GM23338 (cell line): ENCODE results near the gene P2RX7. TPM values are rescaled to one million over a fixed set of nuclear protein-coding genes. Genes with fewer than 3 reads are reported as not detected.

ENCODE experiments used
- ATAC-seq: fragments of 200-7000 bp; cut with Tn5 transposase; 3 replicates; pipeline ENCODE4 v1.9.1; 2020
- DNase-seq: peaks from one replicate; pipeline ENCODE4 v3.0.0-alpha.2; 2015; ENCODE audit warnings: low spot score
- H2AFZ ChIP-seq: fragments of 200-600 bp; sonication (generic); 2 replicates; pipeline ENCODE4 v1.8.0; 2016; ENCODE audit warnings: antibody characterized with exemption, mild to moderate bottlenecking, moderate library complexity
- H3F3A ChIP-seq: fragments of 200-600 bp; sonication (generic); replicated peaks from 2 replicates; pipeline ENCODE4 v1.8.0; 2017; ENCODE audit warnings: antibody characterized with exemption, mixed run types, low read depth
- H3K27ac ChIP-seq: fragments of 200-600 bp; sonication (generic); 2 replicates; pipeline ENCODE4 v1.6.1; 2016; ENCODE audit warnings: low read depth
- H3K27me3 ChIP-seq: fragments of 200-600 bp; sonication (generic); 2 replicates; pipeline ENCODE4 v1.8.0; 2016; ENCODE audit warnings: mild to moderate bottlenecking, mixed run types, moderate library complexity; ENCODE audit not compliant: insufficient read depth
- H3K36me3 ChIP-seq: fragments of 200-600 bp; sonication (generic); 2 replicates; pipeline ENCODE4 v1.8.0; 2016; ENCODE audit warnings: mild to moderate bottlenecking; ENCODE audit not compliant: insufficient read depth
- H3K4me1 ChIP-seq: fragments of 200-600 bp; sonication (generic); 2 replicates; pipeline ENCODE4 v1.8.0; 2016; ENCODE audit warnings: mild to moderate bottlenecking, moderate library complexity; ENCODE audit not compliant: insufficient read depth
- H3K4me2 ChIP-seq: fragments of 200-600 bp; sonication (generic); 2 replicates; pipeline ENCODE4 v1.7.1; 2017; ENCODE audit warnings: mixed run types
- H3K4me3 ChIP-seq: fragments of 200-600 bp; sonication (generic); 2 replicates; pipeline ENCODE4 v1.6.1; 2016; ENCODE audit warnings: mixed run types
- H3K79me2 ChIP-seq: fragments of 200-600 bp; sonication (generic); replicated peaks from 2 replicates; pipeline ENCODE4 v1.8.0; 2017; ENCODE audit warnings: mild to moderate bottlenecking; ENCODE audit not compliant: insufficient read depth
- H3K9me2 ChIP-seq: fragments of 200-600 bp; sonication (generic); 2 replicates; pipeline ENCODE4 v1.8.0; 2017; ENCODE audit not compliant: insufficient read depth
- H4K20me1 ChIP-seq: fragments of 200-600 bp; sonication (generic); replicated peaks from 2 replicates; pipeline ENCODE4 v1.8.0; 2017; ENCODE audit warnings: mild to moderate bottlenecking; ENCODE audit not compliant: insufficient read depth
- H3K27ac Mint-ChIP-seq: 2 replicates; pipeline ENCODE4 v1.8.0; 2020; ENCODE audit warnings: inconsistent platforms, mild to moderate bottlenecking, moderate library complexity, mixed read lengths
- H3K27me3 Mint-ChIP-seq: 3 replicates; pipeline ENCODE4 v1.8.0; 2022; ENCODE audit warnings: low read depth, mild to moderate bottlenecking, moderate library complexity, mixed read lengths, inconsistent platforms; ENCODE audit not compliant: insufficient read depth, poor library complexity
- H3K36me3 Mint-ChIP-seq: 3 replicates; pipeline ENCODE4 v1.8.0; 2021; ENCODE audit warnings: low read depth, mild to moderate bottlenecking, inconsistent platforms, moderate library complexity, mixed read lengths
- H3K4me1 Mint-ChIP-seq: 3 replicates; pipeline ENCODE4 v1.8.0; 2020; ENCODE audit warnings: mild to moderate bottlenecking, inconsistent platforms, mixed read lengths
- H3K4me3 Mint-ChIP-seq: 3 replicates; pipeline ENCODE4 v1.8.0; 2021; ENCODE audit warnings: moderate library complexity, mild to moderate bottlenecking, inconsistent platforms, mixed read lengths
- H3K9me3 Mint-ChIP-seq: 3 replicates; pipeline ENCODE4 v1.8.0; 2020; ENCODE audit warnings: moderate library complexity, mild to moderate bottlenecking, inconsistent platforms, mixed read lengths
- CREB1 ChIP-seq: fragments of 250-450 bp; sonication (Bioruptor Pico); IDR thresholded peaks from 2 replicates; pipeline ENCODE4 v1.5.0; 2020; ENCODE audit warnings: low read depth, mild to moderate bottlenecking, moderate library complexity
- EZH2 ChIP-seq: fragments of 200-600 bp; sonication (generic); IDR thresholded peaks from one replicate; pipeline ENCODE4 v1.8.0; 2017; ENCODE audit warnings: antibody characterized with exemption, mild to moderate bottlenecking, low read depth; ENCODE audit not compliant: unreplicated experiment
- EZH2phosphoT487 ChIP-seq: fragments of 200-600 bp; sonication (generic); IDR thresholded peaks from one replicate; pipeline ENCODE4 v1.8.1; 2018; ENCODE audit warnings: antibody characterized with exemption; ENCODE audit not compliant: unreplicated experiment
- JUNB ChIP-seq: IDR thresholded peaks from one replicate; pipeline ENCODE4 v1.6.1; 2016; ENCODE audit warnings: antibody characterized with exemption; ENCODE audit not compliant: unreplicated experiment
- NANOG ChIP-seq: IDR thresholded peaks from 2 replicates; pipeline ENCODE4 v1.6.1; 2016; ENCODE audit warnings: antibody characterized with exemption, borderline replicate concordance
- POLR2AphosphoS5 ChIP-seq: IDR thresholded peaks from 2 replicates; pipeline ENCODE4 v1.6.1; 2016; ENCODE audit warnings: antibody characterized with exemption, low read depth
- STAT1 ChIP-seq: IDR thresholded peaks from one replicate; pipeline ENCODE4 v1.6.1; 2016; ENCODE audit warnings: antibody characterized with exemption; ENCODE audit not compliant: unreplicated experiment
- ZNF114 ChIP-seq: fragments of 250-450 bp; sonication (Bioruptor Pico); IDR thresholded peaks from 2 replicates; pipeline ENCODE4 v1.5.0; 2020; ENCODE audit warnings: mild to moderate bottlenecking, moderate library complexity
- ZNF331 ChIP-seq: fragments of 250-450 bp; sonication (Bioruptor Pico); IDR thresholded peaks from 2 replicates; pipeline ENCODE4 v1.5.0; 2020; ENCODE audit warnings: low read depth, mild to moderate bottlenecking, moderate library complexity
- polyA plus RNA-seq: library from polyadenylated mRNA; unstranded; fragments of >200 nt; fragmentation: Nextera tagmentation; extraction: Ambion mirVana; gene quantifications from 2 replicates; pipeline ENCODE4 v1.2.1, GENCODE V29; 2016
- total RNA-seq: library from RNA; depleted of rRNA; stranded (reverse); fragments of >200 nt; shearing (Covaris generic); gene quantifications from 2 replicates; pipeline ENCODE4 v1.2.3, GENCODE V29; 2014
- TF ChIP-seq, protein P1 (sequence below): IDR thresholded peaks from 2 replicates; pipeline ENCODE4 v1.6.1; 2016; ENCODE audit warnings: antibody characterized with exemption
- TF ChIP-seq, protein P2 (sequence below): fragments of 250-450 bp; sonication (Bioruptor Pico); IDR thresholded peaks from 2 replicates; pipeline ENCODE4 v1.5.0; 2020; ENCODE audit warnings: mild to moderate bottlenecking, moderate library complexity
- TF ChIP-seq, protein P3 (sequence below), 2 experiments: fragments of 200-600 bp in 1 of 2; sonication (generic) in 1 of 2; conservative IDR thresholded peaks; 2 replicates each; pipeline versions ENCODE4 v1.5.1 to v1.6.1; 2016 to 2017; ENCODE audit warnings: antibody characterized with exemption in 2 of 2, low read depth in 2 of 2, mild to moderate bottlenecking in 2 of 2, moderate library complexity in 1 of 2
- TF ChIP-seq, protein P4 (sequence below): IDR thresholded peaks from one replicate; pipeline ENCODE4 v1.6.1; 2018; ENCODE audit warnings: antibody characterized with exemption; ENCODE audit not compliant: unreplicated experiment

Gene P2RX7
- total and polyA plus RNA-seq, 2 experiments from 2014 or later, result 0.24 to 0.48 TPM

DNA sequence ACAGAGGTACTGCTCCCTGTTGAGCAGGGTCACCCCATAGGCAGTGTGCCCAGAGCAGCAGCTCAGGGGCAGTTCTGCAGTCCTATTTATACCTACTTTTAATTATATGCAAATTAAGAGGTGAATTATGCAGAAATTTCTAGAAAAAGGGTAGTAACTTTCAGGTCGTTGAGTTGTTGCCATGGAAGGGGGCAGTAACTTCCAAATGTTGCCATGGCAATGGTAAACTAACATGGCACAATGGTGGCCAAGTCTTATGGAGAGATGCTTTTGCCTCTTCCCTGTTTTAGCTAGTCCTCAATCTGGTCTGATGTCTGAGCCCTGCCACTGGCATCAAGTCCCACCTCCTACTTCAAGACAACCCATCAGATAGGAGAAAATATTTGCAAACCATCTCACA, 30.4 kb upstream of the P2RX7 start:
- TF ChIP-seq EZH2phosphoT487, result no peak
- no peak for TF ChIP-seq NANOG
- TF ChIP-seq, protein P1, sequence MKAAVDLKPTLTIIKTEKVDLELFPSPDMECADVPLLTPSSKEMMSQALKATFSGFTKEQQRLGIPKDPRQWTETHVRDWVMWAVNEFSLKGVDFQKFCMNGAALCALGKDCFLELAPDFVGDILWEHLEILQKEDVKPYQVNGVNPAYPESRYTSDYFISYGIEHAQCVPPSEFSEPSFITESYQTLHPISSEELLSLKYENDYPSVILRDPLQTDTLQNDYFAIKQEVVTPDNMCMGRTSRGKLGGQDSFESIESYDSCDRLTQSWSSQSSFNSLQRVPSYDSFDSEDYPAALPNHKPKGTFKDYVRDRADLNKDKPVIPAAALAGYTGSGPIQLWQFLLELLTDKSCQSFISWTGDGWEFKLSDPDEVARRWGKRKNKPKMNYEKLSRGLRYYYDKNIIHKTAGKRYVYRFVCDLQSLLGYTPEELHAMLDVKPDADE, result no peak
- no peak for TF ChIP-seq ZNF114 (CRISPR knock-in tag)
- TF ChIP-seq EZH2, result no peak
- no peak for TF ChIP-seq ZNF331 (CRISPR knock-in tag)
- no peak for TF ChIP-seq CREB1 (CRISPR knock-in tag)
- TF ChIP-seq JUNB, result no peak
- TF ChIP-seq POLR2AphosphoS5, result no peak
- TF ChIP-seq, protein P2, sequence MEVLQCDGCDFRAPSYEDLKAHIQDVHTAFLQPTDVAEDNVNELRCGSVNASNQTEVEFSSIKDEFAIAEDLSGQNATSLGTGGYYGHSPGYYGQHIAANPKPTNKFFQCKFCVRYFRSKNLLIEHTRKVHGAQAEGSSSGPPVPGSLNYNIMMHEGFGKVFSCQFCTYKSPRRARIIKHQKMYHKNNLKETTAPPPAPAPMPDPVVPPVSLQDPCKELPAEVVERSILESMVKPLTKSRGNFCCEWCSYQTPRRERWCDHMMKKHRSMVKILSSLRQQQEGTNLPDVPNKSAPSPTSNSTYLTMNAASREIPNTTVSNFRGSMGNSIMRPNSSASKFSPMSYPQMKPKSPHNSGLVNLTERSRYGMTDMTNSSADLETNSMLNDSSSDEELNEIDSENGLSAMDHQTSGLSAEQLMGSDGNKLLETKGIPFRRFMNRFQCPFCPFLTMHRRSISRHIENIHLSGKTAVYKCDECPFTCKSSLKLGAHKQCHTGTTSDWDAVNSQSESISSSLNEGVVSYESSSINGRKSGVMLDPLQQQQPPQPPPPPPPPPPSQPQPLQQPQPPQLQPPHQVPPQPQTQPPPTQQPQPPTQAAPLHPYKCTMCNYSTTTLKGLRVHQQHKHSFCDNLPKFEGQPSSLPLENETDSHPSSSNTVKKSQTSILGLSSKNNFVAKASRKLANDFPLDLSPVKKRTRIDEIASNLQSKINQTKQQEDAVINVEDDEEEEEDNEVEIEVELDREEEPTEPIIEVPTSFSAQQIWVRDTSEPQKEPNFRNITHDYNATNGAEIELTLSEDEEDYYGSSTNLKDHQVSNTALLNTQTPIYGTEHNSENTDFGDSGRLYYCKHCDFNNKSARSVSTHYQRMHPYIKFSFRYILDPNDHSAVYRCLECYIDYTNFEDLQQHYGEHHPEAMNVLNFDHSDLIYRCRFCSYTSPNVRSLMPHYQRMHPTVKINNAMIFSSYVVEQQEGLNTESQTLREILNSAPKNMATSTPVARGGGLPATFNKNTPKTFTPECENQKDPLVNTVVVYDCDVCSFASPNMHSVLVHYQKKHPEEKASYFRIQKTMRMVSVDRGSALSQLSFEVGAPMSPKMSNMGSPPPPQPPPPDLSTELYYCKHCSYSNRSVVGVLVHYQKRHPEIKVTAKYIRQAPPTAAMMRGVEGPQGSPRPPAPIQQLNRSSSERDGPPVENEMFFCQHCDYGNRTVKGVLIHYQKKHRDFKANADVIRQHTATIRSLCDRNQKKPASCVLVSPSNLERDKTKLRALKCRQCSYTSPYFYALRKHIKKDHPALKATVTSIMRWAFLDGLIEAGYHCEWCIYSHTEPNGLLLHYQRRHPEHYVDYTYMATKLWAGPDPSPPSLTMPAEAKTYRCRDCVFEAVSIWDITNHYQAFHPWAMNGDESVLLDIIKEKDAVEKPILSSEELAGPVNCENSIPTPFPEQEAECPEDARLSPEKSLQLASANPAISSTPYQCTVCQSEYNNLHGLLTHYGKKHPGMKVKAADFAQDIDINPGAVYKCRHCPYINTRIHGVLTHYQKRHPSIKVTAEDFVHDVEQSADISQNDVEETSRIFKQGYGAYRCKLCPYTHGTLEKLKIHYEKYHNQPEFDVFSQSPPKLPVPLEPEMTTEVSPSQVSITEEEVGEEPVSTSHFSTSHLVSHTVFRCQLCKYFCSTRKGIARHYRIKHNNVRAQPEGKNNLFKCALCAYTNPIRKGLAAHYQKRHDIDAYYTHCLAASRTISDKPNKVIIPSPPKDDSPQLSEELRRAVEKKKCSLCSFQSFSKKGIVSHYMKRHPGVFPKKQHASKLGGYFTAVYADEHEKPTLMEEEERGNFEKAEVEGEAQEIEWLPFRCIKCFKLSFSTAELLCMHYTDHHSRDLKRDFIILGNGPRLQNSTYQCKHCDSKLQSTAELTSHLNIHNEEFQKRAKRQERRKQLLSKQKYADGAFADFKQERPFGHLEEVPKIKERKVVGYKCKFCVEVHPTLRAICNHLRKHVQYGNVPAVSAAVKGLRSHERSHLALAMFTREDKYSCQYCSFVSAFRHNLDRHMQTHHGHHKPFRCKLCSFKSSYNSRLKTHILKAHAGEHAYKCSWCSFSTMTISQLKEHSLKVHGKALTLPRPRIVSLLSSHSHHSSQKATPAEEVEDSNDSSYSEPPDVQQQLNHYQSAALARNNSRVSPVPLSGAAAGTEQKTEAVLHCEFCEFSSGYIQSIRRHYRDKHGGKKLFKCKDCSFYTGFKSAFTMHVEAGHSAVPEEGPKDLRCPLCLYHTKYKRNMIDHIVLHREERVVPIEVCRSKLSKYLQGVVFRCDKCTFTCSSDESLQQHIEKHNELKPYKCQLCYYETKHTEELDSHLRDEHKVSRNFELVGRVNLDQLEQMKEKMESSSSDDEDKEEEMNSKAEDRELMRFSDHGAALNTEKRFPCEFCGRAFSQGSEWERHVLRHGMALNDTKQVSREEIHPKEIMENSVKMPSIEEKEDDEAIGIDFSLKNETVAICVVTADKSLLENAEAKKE (CRISPR knock-in tag), result no peak
- TF ChIP-seq, protein P3, sequence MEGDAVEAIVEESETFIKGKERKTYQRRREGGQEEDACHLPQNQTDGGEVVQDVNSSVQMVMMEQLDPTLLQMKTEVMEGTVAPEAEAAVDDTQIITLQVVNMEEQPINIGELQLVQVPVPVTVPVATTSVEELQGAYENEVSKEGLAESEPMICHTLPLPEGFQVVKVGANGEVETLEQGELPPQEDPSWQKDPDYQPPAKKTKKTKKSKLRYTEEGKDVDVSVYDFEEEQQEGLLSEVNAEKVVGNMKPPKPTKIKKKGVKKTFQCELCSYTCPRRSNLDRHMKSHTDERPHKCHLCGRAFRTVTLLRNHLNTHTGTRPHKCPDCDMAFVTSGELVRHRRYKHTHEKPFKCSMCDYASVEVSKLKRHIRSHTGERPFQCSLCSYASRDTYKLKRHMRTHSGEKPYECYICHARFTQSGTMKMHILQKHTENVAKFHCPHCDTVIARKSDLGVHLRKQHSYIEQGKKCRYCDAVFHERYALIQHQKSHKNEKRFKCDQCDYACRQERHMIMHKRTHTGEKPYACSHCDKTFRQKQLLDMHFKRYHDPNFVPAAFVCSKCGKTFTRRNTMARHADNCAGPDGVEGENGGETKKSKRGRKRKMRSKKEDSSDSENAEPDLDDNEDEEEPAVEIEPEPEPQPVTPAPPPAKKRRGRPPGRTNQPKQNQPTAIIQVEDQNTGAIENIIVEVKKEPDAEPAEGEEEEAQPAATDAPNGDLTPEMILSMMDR (conservative IDR thresholded peaks at IDR 0.05; ENCODE audit: low read depth in 2 of 2), result no peak
- TF ChIP-seq, protein P4, sequence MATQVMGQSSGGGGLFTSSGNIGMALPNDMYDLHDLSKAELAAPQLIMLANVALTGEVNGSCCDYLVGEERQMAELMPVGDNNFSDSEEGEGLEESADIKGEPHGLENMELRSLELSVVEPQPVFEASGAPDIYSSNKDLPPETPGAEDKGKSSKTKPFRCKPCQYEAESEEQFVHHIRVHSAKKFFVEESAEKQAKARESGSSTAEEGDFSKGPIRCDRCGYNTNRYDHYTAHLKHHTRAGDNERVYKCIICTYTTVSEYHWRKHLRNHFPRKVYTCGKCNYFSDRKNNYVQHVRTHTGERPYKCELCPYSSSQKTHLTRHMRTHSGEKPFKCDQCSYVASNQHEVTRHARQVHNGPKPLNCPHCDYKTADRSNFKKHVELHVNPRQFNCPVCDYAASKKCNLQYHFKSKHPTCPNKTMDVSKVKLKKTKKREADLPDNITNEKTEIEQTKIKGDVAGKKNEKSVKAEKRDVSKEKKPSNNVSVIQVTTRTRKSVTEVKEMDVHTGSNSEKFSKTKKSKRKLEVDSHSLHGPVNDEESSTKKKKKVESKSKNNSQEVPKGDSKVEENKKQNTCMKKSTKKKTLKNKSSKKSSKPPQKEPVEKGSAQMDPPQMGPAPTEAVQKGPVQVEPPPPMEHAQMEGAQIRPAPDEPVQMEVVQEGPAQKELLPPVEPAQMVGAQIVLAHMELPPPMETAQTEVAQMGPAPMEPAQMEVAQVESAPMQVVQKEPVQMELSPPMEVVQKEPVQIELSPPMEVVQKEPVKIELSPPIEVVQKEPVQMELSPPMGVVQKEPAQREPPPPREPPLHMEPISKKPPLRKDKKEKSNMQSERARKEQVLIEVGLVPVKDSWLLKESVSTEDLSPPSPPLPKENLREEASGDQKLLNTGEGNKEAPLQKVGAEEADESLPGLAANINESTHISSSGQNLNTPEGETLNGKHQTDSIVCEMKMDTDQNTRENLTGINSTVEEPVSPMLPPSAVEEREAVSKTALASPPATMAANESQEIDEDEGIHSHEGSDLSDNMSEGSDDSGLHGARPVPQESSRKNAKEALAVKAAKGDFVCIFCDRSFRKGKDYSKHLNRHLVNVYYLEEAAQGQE, result no peak
- no peak for TF ChIP-seq STAT1
- no peak for ATAC-seq

More for the DNA sequence above, 30.4 kb upstream of the P2RX7 start:
- H3K27ac Mint-ChIP-seq, result no peak overlapping the region
- no peaks in the 10 kb centered on the region for H3K36me3 Mint-ChIP-seq
- Histone ChIP-seq H3K27ac (no peak overlapping the region), H3K4me3 (no peak overlapping the region), H4K20me1 (no peaks in the 10 kb centered on the region), H3K36me3 (no peaks in the 10 kb centered on the region), H3K4me2 (no peak overlapping the region), H3K27me3 (no peaks in the 10 kb centered on the region), H3K4me1 (no peaks in the 10 kb centered on the region), H3K79me2 (no peaks in the 10 kb centered on the region), H2AFZ (no peak overlapping the region), H3F3A (no peaks in the 10 kb centered on the region), H3K9me2 (no peaks in the 10 kb centered on the region)
- peak; percentile 19 for DNase-seq
- peaks cover 15% of the 10 kb centered on the region for H3K9me3 Mint-ChIP-seq
- H3K4me1 Mint-ChIP-seq, result peaks cover 2% of the 10 kb centered on the region; the same call in 1 of the 3 replicates
- peaks cover 4% of the 10 kb centered on the region for H3K27me3 Mint-ChIP-seq
- no peak overlapping the region for H3K4me3 Mint-ChIP-seq
